H9 (cell line): Measurements from ENCODE around the gene CARHSP1. TPM values are rescaled to one million over a fixed set of nuclear protein-coding genes. Genes with fewer than 3 reads are reported as not detected.

Experiments
- DNase-seq: peaks from one replicate; pipeline ENCODE4 v3.0.0-alpha.2; 2017
- H2AFZ ChIP-seq: one replicate; pipeline ENCODE4 v1.6.1; 2013; ENCODE audit warnings: mild to moderate bottlenecking, low read length, control low read depth, moderate library complexity
- H2AK5ac ChIP-seq: 2 replicates; pipeline ENCODE4 v1.6.1; 2013; ENCODE audit warnings: low read length, control low read depth, mixed read lengths; ENCODE audit not compliant: insufficient read length
- H2BK120ac ChIP-seq: one replicate; pipeline ENCODE4 v1.6.1; 2013; ENCODE audit warnings: low read depth, mild to moderate bottlenecking, low read length, control low read depth, inconsistent platforms; ENCODE audit not compliant: poor library complexity, severe bottlenecking
- H2BK12ac ChIP-seq: 2 replicates; pipeline ENCODE4 v1.6.1; 2013; ENCODE audit warnings: low read length, control low read depth, mixed read lengths, low read depth; ENCODE audit not compliant: insufficient read length
- H2BK15ac ChIP-seq: 2 replicates; pipeline ENCODE4 v1.6.1; 2013; ENCODE audit warnings: low read depth, low read length, control low read depth
- H2BK20ac ChIP-seq: one replicate; pipeline ENCODE4 v1.6.1; 2013; ENCODE audit warnings: low read depth, mild to moderate bottlenecking, low read length, control low read depth, inconsistent platforms; ENCODE audit not compliant: poor library complexity, severe bottlenecking
- H2BK5ac ChIP-seq: 2 replicates; pipeline ENCODE4 v1.6.1; 2013; ENCODE audit warnings: low read length, control low read depth, mixed read lengths; ENCODE audit not compliant: insufficient read length
- H3K14ac ChIP-seq: 2 replicates; pipeline ENCODE4 v1.6.1; 2013; ENCODE audit warnings: low read length, control low read depth; ENCODE audit not compliant: insufficient read depth
- H3K18ac ChIP-seq: 2 replicates; pipeline ENCODE4 v1.6.1; 2013; ENCODE audit warnings: low read depth, mild to moderate bottlenecking, mixed read lengths, low read length, control low read depth; ENCODE audit not compliant: insufficient read length
- H3K23ac ChIP-seq: 2 replicates; pipeline ENCODE4 v1.6.1; 2013; ENCODE audit warnings: low read length, control low read depth, mixed read lengths, low read depth; ENCODE audit not compliant: insufficient read length
- H3K23me2 ChIP-seq: 2 replicates; pipeline ENCODE4 v1.6.1; 2013; ENCODE audit warnings: low read depth, mild to moderate bottlenecking, mixed read lengths, low read length, control low read depth; ENCODE audit not compliant: insufficient read length, poor library complexity, severe bottlenecking
- H3K27ac ChIP-seq: 2 replicates; pipeline ENCODE4 v1.5.1; 2013; ENCODE audit warnings: low read length, control low read depth, mixed read lengths, low read depth; ENCODE audit not compliant: insufficient read length
- H3K27me3 ChIP-seq: 2 replicates; pipeline ENCODE4 v1.6.1; 2013; ENCODE audit warnings: low read length, control low read depth, inconsistent platforms; ENCODE audit not compliant: insufficient read depth
- H3K4ac ChIP-seq: 2 replicates; pipeline ENCODE4 v1.6.1; 2013; ENCODE audit warnings: low read depth, mild to moderate bottlenecking, control low read depth, inconsistent platforms, low read length, moderate library complexity
- H3K4me1 ChIP-seq: 2 replicates; pipeline ENCODE4 v1.6.1; 2013; ENCODE audit warnings: low read length, control low read depth, inconsistent platforms; ENCODE audit not compliant: insufficient read depth
- H3K4me2 ChIP-seq: 2 replicates; pipeline ENCODE4 v1.6.1; 2013; ENCODE audit warnings: low read length, control low read depth, mixed read lengths; ENCODE audit not compliant: insufficient read length, insufficient read depth
- H3K56ac ChIP-seq: 2 replicates; pipeline ENCODE4 v1.6.1; 2013; ENCODE audit warnings: low read depth, mild to moderate bottlenecking, mixed read lengths, low read length, control low read depth; ENCODE audit not compliant: insufficient read length
- H3K79me1 ChIP-seq: 2 replicates; pipeline ENCODE4 v1.6.1; 2013; ENCODE audit warnings: low read depth, mild to moderate bottlenecking, moderate library complexity, low read length, control low read depth, inconsistent platforms; ENCODE audit not compliant: insufficient read depth, poor library complexity, severe bottlenecking
- H3K79me2 ChIP-seq: 2 replicates; pipeline ENCODE4 v1.6.1; 2013; ENCODE audit warnings: low read length, control low read depth, inconsistent platforms; ENCODE audit not compliant: insufficient read depth
- H3K9ac ChIP-seq: 2 replicates; pipeline ENCODE4 v1.6.1; 2013; ENCODE audit warnings: low read length, control low read depth, mixed read lengths; ENCODE audit not compliant: insufficient read length; ENCODE audit errors: extremely low read depth
- H3K9me3 ChIP-seq: one replicate; pipeline ENCODE4 v1.6.1; 2013; ENCODE audit warnings: low read depth, low read length, inconsistent platforms; ENCODE audit not compliant: control insufficient read depth
- H3T11ph ChIP-seq: one replicate; pipeline ENCODE4 v1.6.1; 2013; ENCODE audit warnings: mild to moderate bottlenecking, low read length, control low read depth, inconsistent platforms
- H4K20me1 ChIP-seq: one replicate; pipeline ENCODE4 v1.6.1; 2013; ENCODE audit not compliant: control insufficient read depth, insufficient read length, insufficient read depth
- H4K5ac ChIP-seq: 2 replicates; pipeline ENCODE4 v1.6.1; 2013; ENCODE audit warnings: low read depth, mild to moderate bottlenecking, mixed read lengths, low read length, control low read depth; ENCODE audit not compliant: insufficient read length
- H4K8ac ChIP-seq: replicated peaks from 2 replicates; pipeline ENCODE4 v1.6.1; 2013; ENCODE audit warnings: low read length, control low read depth, mixed read lengths, low read depth; ENCODE audit not compliant: insufficient read length
- H4K91ac ChIP-seq: 2 replicates; pipeline ENCODE4 v1.6.1; 2013; ENCODE audit warnings: low read depth, mild to moderate bottlenecking, moderate library complexity, mixed read lengths, low read length, control low read depth; ENCODE audit not compliant: insufficient read length
- H3K27ac Mint-ChIP-seq, 3 experiments: 2 replicates in 2 of 3; 3 replicates in 1 of 3; pipeline ENCODE4 v1.8.0; 2020 to 2021; ENCODE audit warnings: mixed read lengths in 3 of 3, mild to moderate bottlenecking in 1 of 3, moderate library complexity in 1 of 3
- H3K27me3 Mint-ChIP-seq: 2 replicates; pipeline ENCODE4 v1.8.0; 2021; ENCODE audit warnings: low read depth, mild to moderate bottlenecking, moderate library complexity, mixed read lengths
- H3K36me3 Mint-ChIP-seq, 3 experiments: 2 replicates in 2 of 3; 3 replicates in 1 of 3; pipeline ENCODE4 v1.8.0; 2020 to 2021; ENCODE audit warnings: low read depth in 3 of 3, mixed read lengths in 3 of 3; ENCODE audit not compliant: insufficient read depth in 1 of 3
- H3K4me1 Mint-ChIP-seq, 2 experiments: 2 replicates each; pipeline ENCODE4 v1.8.0; 2020; ENCODE audit warnings: mixed read lengths in 2 of 2
- H3K4me3 Mint-ChIP-seq, 2 experiments: 2 replicates in 1 of 2; 3 replicates in 1 of 2; pipeline ENCODE4 v1.8.0; 2020 to 2021; ENCODE audit warnings: mild to moderate bottlenecking in 2 of 2, mixed read lengths in 2 of 2, moderate library complexity in 1 of 2
- H3K9me3 Mint-ChIP-seq, 2 experiments: 2 replicates in 1 of 2; 3 replicates in 1 of 2; pipeline ENCODE4 v1.8.0; 2020; ENCODE audit warnings: mild to moderate bottlenecking in 2 of 2, mixed read lengths in 2 of 2, moderate library complexity in 1 of 2
- WGBS: extraction: QIAGEN DNeasy Blood & Tissue Kit; methylation state at CpG from one replicate; pipeline ENCODE4 v1.1.7; 2013; ENCODE audit warnings: missing lambda C conversion rate, low lambda C conversion rate, mixed read lengths; ENCODE audit not compliant: insufficient read length; ENCODE audit errors: extremely low coverage; 5-methylcytosine and 5-hydroxymethylcytosine counted together
- total RNA-seq: library from RNA; stranded (reverse); gene quantifications from 2 replicates; pipeline ENCODE4 v1.2.1, GENCODE V29; 2021
- TF ChIP-seq, protein P1 (sequence below): fragments of 200-600 bp; sonication (generic); conservative IDR thresholded peaks from 3 replicates; pipeline ENCODE4 v1.8.0; 2021; ENCODE audit warnings: antibody characterized with exemption, mild to moderate bottlenecking

Gene CARHSP1
- total RNA-seq, 1 experiment from 2014 or later = 194 TPM

DNA sequence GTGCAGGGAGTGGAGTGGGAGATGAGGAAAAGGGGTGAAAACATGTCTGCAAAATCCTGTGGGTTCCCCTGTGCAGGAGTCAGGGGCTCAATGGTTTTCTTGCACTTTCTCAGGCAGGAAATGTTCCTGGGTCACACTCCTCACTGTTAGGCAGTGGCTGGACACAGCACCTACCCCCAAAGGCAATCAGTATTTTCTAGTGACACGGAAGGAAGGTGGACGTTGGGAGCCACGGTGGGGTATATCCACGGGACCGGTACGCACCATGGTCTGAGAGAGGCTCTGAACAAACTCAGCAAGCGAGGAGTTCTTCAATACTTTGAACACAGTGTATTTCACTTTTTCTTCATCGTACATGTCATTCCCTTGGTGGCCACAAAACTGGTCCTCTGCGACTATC, 34.2 kb upstream of the CARHSP1 start:
- Histone ChIP-seq H2BK5ac (no peak overlapping the region), H3K4me1 (no peaks in the 10 kb centered on the region), H3K9me3 (no peaks in the 10 kb centered on the region), H3K9ac (no peak overlapping the region), H3K23ac (no peak overlapping the region), H2AFZ (no peak overlapping the region), H3K4me2 (no peak overlapping the region), H3K79me1 (no peaks in the 10 kb centered on the region), H3K27me3 (no peaks in the 10 kb centered on the region), H2BK20ac (no peak overlapping the region), H2AK5ac (no peak overlapping the region), H2BK120ac (no peak overlapping the region), H2BK12ac (no peak overlapping the region), H4K8ac (no peak overlapping the region), H3K14ac (no peak overlapping the region), H4K20me1 (no peaks in the 10 kb centered on the region), H3K56ac (no peak overlapping the region), H4K91ac (no peak overlapping the region), H3K4ac (no peak overlapping the region), H3K18ac (no peak overlapping the region), H3K27ac (no peak overlapping the region), H4K5ac (no peak overlapping the region), H3K79me2 (no peaks in the 10 kb centered on the region), H3T11ph (no peak overlapping the region), H3K23me2 (no peaks in the 10 kb centered on the region), H2BK15ac (no peak overlapping the region)
- Mint-ChIP-seq H3K27ac (peak overlapping the region in 2 of 3 experiments; percentile 44 to 70; a peak in 2 of 7 replicates), H3K9me3 (no peaks in the 10 kb centered on the region), H3K36me3 (peaks cover 80 to 97% (median 91%) of the 10 kb centered on the region in 3 experiments), H3K27me3 (no peaks in the 10 kb centered on the region), H3K4me3 (no peak overlapping the region), H3K4me1 (peaks cover 0 to 9% of the 10 kb centered on the region in 2 experiments; a peak in 2 of 4 replicates)
- no peak for DNase-seq
- WGBS = no CpG with 5 or more reads among the region's 9 CpGs
- TF ChIP-seq, protein P1, sequence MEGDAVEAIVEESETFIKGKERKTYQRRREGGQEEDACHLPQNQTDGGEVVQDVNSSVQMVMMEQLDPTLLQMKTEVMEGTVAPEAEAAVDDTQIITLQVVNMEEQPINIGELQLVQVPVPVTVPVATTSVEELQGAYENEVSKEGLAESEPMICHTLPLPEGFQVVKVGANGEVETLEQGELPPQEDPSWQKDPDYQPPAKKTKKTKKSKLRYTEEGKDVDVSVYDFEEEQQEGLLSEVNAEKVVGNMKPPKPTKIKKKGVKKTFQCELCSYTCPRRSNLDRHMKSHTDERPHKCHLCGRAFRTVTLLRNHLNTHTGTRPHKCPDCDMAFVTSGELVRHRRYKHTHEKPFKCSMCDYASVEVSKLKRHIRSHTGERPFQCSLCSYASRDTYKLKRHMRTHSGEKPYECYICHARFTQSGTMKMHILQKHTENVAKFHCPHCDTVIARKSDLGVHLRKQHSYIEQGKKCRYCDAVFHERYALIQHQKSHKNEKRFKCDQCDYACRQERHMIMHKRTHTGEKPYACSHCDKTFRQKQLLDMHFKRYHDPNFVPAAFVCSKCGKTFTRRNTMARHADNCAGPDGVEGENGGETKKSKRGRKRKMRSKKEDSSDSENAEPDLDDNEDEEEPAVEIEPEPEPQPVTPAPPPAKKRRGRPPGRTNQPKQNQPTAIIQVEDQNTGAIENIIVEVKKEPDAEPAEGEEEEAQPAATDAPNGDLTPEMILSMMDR = no peak
